ENCODE data around the gene APMAP. TPM values are rescaled to one million over a fixed set of nuclear protein-coding genes. Genes with fewer than 3 reads are reported as not detected.

Gene APMAP
- total and polyA plus RNA-seq, 7 donors = 19.9 to 44.5 (median 25.5) TPM

DNA sequence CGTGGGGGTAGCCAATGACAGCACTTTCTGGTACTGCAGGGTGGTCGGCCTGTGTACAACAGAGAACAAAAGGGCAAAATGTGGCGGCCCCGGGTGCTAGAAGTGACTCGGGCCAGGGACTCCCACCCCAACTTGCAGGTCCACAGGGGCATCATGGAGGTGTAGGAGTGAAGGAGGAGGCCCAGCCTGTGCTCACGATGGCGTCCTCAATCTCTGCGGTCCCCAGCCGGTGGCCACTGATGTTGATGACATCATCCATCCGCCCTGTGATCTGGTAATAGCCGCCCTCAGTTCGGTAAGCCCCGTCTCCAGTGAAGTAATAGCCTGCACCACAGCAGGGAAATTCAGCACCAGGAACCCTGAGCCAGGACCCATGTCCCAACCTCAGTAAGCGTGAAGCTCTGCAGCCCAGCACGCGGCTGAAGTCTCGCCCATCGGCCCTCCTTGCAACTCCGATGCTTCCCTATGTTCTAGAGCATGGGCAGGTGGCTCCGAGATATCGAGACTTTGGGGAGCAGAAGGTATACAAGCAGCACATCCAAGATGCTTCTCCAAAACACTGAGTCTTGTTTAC lies 20.2 kb upstream of the APMAP start:
- DNase-seq = no peak
- H3K27ac ChIP-seq = no peak overlapping the region
- TF ChIP-seq, protein P1, sequence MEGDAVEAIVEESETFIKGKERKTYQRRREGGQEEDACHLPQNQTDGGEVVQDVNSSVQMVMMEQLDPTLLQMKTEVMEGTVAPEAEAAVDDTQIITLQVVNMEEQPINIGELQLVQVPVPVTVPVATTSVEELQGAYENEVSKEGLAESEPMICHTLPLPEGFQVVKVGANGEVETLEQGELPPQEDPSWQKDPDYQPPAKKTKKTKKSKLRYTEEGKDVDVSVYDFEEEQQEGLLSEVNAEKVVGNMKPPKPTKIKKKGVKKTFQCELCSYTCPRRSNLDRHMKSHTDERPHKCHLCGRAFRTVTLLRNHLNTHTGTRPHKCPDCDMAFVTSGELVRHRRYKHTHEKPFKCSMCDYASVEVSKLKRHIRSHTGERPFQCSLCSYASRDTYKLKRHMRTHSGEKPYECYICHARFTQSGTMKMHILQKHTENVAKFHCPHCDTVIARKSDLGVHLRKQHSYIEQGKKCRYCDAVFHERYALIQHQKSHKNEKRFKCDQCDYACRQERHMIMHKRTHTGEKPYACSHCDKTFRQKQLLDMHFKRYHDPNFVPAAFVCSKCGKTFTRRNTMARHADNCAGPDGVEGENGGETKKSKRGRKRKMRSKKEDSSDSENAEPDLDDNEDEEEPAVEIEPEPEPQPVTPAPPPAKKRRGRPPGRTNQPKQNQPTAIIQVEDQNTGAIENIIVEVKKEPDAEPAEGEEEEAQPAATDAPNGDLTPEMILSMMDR (IDR thresholded peaks at IDR 0.05) = no peak
- no peaks in the 10 kb centered on the region for H3K27me3 ChIP-seq (ENCODE audit: insufficient read depth in 3 of 3, low read length in 2 of 3)
- no peaks in the 10 kb centered on the region for H3K9me3 ChIP-seq
- WGBS, 3 donors = 92 to 93% (median 93%) methylated on average over 21 of the region's 21 CpGs
- peaks cover 9% of the 10 kb centered on the region for H3K4me1 ChIP-seq
- H3K4me3 ChIP-seq = no peak overlapping the region
- intact Hi-C loops (cut with DNase I) = no loop called here
- peaks cover 0 to 78% of the 10 kb centered on the region in 2 donors for H3K36me3 ChIP-seq (ENCODE audit: insufficient read depth in 1 of 2, low read depth in 1 of 2)
- ATAC-seq = no peak

DNA sequence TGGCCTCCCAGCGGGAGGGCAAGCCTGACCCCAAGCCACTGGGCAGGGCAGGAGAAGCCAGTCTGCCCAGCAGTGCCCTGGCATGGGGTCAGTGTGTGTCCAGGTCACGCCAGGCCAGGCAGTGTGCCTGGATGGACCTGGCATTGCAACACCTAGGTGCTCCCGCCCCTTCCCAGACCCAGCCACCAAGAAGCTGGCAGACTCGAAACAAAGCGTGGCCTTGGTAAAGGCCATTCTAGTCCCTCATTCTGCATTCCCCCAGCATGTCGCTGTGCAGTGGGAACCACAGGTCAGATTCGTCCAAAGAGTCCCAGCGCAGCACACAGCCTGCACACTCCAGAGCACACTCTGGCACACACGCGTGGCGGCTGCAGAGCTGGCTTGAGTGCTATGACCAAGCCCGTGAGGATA lies 19.3 kb upstream of the APMAP start:
- peak; percentile 92 to 97 (median 95) for ATAC-seq

DNA sequence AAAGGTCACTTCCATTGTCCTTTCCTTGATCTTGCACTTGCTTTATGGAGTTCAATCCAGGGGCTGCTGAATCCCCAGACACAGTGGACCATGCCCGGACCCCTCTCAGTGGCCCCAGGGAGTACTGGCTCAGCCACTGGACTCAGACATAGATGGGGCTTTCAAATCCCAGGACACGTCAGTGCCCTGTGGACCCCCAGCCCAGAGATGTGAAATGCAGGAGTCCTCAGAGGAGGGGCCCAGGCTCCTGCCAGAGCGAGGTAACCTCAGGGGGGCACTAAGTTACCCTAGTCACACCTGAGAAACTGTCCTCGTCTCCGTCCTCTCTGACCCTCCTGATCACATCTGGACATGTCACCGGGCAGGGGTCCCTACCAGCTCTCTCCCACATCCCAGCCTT lies 18.7 kb upstream of the APMAP start:
- Histone ChIP-seq H3K4me3 (no peak overlapping the region), H3K27ac (no peak overlapping the region)
- intact Hi-C loops (cut with DNase I) = no loop called here

More for the DNA sequence above, 19.3 kb upstream of the APMAP start:
- intact Hi-C loops (cut with DNase I) = no loop called here
- WGBS, 3 donors = 33 to 51% (median 36%) methylated on average over 12 of the region's 12 CpGs
- Histone ChIP-seq H3K27ac (peak overlapping the region; percentile 27), H3K4me1 (peaks cover 9% of the 10 kb centered on the region), H3K4me3 (no peak overlapping the region), H3K9me3 (no peaks in the 10 kb centered on the region), H3K36me3 (ENCODE audit: insufficient read depth in 1 of 2, low read depth in 1 of 2) (peaks cover 0 to 87% of the 10 kb centered on the region in 2 donors), H3K27me3 (ENCODE audit: insufficient read depth in 3 of 3, low read length in 2 of 3) (no peaks in the 10 kb centered on the region)
- DNase-seq = peak; percentile 55 to 87
- TF ChIP-seq, protein P1 (IDR thresholded peaks at IDR 0.05) = no peak

DNA sequence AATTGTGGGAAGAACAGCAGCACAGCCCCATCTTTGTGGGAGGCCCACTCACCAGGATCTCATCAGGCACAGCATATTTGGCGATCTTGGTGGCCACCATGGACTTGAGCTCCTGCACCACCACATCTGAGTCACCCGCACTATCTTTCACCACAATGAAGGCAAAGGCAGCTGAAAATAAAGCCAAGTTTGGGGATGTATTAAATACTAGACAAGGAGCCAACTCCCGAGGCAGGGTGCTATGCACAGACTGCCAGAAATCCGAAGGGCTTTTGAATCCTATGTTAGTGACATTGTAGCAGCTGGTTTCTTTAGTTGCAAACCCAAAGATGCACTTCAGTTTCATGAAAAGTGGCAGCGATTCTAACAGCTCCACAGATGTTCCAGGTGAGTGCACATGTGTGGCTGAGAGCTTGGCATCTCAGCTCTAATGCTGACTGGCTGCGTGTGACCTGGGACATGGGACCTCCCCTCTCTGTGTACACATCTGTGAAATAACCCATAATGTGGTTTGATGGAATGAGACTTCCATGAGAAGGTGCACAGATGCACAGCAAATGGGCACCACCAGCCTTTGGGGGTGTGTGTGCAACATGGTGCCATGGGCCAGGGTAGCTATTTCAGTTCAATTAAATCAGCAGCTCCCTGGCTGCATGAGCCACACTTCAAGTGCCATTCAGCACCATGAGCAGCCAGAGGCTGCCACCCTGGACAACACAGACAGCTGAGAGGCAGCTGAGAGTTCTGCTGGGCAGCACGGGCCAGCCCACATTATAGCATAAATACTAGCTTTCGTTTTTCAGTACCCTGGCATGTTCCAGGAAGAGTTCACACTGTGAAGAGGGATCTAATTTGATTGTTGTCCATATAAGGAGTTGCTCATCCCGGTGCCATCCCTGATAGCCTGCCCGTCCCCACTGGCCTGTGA lies 16.9 kb upstream of the APMAP start:
- H3K27me3 ChIP-seq (ENCODE audit: insufficient read depth in 3 of 3, low read length in 2 of 3) = no peaks in the 10 kb centered on the region
- ATAC-seq (no peak), DNase-seq (peak in 1 of 2 donors; percentile 29)
- no peak overlapping the region for H3K4me3 ChIP-seq
- H3K27ac ChIP-seq = no peak overlapping the region
- WGBS, 3 donors = 65 to 69% (median 68%) methylated on average over 10 of the region's 10 CpGs
- no peaks in the 10 kb centered on the region for H3K9me3 ChIP-seq
- peaks cover 0 to 77% of the 10 kb centered on the region in 2 donors for H3K36me3 ChIP-seq (ENCODE audit: insufficient read depth in 1 of 2, low read depth in 1 of 2)
- TF ChIP-seq, protein P1 (IDR thresholded peaks at IDR 0.05) = no peak
- intact Hi-C loops (cut with DNase I) = loop anchor here in 1 of 2 donors (5.0 kb wide), 1 partner anchor 188 kb away; the partner anchor contains the start of gene ENTPD6
- H3K4me1 ChIP-seq = peaks cover 9% of the 10 kb centered on the region

More for the DNA sequence above, 18.7 kb upstream of the APMAP start:
- WGBS, 3 donors = 89 to 91% (median 91%) methylated on average over 6 of the region's 6 CpGs
- H3K27me3 ChIP-seq (ENCODE audit: insufficient read depth in 3 of 3, low read length in 2 of 3) = no peaks in the 10 kb centered on the region
- peaks cover 9% of the 10 kb centered on the region for H3K4me1 ChIP-seq
- H3K36me3 ChIP-seq (ENCODE audit: insufficient read depth in 1 of 2, low read depth in 1 of 2) = peaks cover 0 to 88% of the 10 kb centered on the region in 2 donors
- no peaks in the 10 kb centered on the region for H3K9me3 ChIP-seq
- TF ChIP-seq, protein P1 (IDR thresholded peaks at IDR 0.05) = no peak
- DNase-seq (no peak), ATAC-seq (peak in 1 of 4 donors; percentile 3)
